B cell (primary cell): ENCODE data around the gene RETREG2.

Experiments used
- EZH2 ChIP-seq: IDR thresholded peaks from 2 replicates; pipeline ENCODE4 v1.6.1; 2012; ENCODE audit warnings: borderline replicate concordance, low read depth, mild to moderate bottlenecking, moderate library complexity, low read length; ENCODE audit not compliant: insufficient read depth, poor library complexity, severe bottlenecking
- TF ChIP-seq, protein P1 (sequence below): fragments of 200-600 bp; IDR thresholded peaks from one replicate; pipeline ENCODE4 v1.8.0; 2022; ENCODE audit warnings: antibody characterized with exemption, mild to moderate bottlenecking

DNA sequence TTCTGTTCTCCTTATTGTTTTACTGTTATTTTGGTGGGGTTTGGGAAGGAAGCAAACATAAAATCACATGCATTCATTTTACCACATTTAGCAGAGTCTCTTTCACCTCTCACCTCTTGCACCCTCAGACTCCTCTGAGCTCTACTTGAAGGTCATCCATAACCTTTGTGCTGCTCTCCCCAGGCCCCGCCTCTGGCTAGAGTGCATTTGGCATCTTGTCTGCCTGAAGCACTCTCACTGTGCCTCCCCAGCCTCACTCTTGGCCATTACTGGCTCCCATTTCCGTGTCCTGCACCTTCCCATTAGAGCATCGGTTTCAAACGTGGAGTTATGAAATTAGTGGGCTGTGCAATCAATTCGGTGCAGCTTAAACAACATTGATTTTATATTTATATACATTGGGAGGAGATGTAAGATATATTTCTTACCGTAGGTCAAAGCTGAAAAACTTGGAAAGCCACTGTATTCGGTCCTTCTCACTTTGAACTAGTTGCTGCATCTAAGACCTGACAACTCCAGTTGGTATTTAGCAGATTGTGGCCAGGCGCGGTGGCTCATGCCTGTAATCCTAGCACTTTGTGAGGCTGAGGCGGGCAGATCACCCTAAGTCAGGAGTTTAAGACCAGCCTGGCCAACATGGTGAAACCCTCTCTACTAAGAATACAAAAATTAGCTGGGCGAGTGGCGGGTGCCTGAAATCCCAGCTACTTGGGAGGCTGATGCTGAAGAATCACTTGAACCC is 21.6 kb downstream of the RETREG2 start:
- TF ChIP-seq, protein P1, sequence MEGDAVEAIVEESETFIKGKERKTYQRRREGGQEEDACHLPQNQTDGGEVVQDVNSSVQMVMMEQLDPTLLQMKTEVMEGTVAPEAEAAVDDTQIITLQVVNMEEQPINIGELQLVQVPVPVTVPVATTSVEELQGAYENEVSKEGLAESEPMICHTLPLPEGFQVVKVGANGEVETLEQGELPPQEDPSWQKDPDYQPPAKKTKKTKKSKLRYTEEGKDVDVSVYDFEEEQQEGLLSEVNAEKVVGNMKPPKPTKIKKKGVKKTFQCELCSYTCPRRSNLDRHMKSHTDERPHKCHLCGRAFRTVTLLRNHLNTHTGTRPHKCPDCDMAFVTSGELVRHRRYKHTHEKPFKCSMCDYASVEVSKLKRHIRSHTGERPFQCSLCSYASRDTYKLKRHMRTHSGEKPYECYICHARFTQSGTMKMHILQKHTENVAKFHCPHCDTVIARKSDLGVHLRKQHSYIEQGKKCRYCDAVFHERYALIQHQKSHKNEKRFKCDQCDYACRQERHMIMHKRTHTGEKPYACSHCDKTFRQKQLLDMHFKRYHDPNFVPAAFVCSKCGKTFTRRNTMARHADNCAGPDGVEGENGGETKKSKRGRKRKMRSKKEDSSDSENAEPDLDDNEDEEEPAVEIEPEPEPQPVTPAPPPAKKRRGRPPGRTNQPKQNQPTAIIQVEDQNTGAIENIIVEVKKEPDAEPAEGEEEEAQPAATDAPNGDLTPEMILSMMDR: no peak
- no peak for TF ChIP-seq EZH2
